HG03342 (cell line): ENCODE measurements around the gene IL1RAPL2.
A peak's percentile ranks its signal among the peaks of the same experiment; 100 is the strongest.
"Not testable (repeated sequence)": the region's sequence is repeated elsewhere in the genome, so short reads cannot be mapped to it uniquely, and the experiment has no call there.

Experiments used
- ATAC-seq: cut with Tn5 transposase; IDR thresholded peaks from one replicate; pipeline ENCODE4 v1.9.1; 2021; ENCODE audit warnings: mild to moderate bottlenecking, moderate library complexity; ENCODE audit not compliant: unreplicated experiment

The IL1RAPL2 gene

GRCh38 chrX:105662248-105662647 is 1096.2 kb downstream of the IL1RAPL2 start:
- ATAC-seq, result no peak

DNA sequence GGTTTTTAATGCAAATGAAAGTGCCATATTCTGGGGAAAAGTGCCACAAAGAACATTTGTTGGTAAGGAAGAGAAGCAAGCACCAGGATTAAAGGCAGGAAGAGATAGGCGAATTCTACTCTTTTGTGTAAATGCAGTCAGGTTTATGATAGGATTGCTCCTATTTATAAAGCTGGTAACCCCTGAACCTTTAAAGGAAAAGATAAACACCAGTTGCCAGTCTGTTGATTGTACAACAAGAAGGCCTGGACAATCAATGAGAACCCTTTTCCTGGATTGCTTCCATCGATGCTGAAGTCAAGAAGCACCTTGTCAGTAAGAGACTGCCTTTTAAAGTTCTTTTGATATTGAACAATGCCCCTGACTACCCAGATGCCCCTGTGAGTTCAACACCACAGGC is 1098.2 kb downstream of the IL1RAPL2 start:
- no peak for ATAC-seq

DNA sequence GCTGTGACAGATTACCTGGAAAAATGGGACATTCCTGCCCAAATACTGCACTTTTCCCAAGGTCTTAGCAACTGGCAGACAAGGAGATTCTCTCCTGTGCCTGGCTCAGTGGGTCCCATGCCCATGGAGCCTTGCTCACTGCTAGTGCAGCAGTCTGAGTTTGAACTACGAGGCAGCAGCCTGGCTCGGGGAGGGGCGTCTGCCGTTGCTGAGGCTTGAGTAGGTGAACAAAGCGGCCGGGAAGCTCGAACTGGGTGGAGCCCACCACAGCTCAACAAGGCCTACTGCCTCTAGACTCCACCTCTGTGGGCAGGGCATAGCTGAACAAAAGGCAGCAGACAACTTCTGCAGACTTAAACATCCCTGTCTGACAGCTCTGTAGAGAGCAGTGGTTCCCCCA is 1118.3 kb downstream of the IL1RAPL2 start:
- not testable (repeated sequence) for ATAC-seq

DNA sequence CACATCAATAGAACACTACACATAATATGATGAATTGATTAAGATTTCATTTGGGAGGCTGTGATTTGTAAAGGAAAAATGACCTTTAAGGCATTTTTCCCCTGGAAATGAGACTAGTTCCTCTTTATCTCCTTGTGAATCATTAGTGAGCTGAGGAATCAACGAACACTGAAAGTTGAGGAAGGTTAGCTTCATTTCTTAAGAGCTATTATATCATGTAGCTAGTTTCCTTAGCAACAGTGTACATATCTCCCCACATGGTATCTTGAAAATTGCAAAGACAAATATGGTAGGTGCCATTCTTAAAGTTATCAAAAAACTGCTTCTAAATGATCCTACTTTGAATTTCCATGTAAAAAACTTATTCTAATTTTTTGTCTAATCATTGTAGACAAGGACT is 1128.8 kb downstream of the IL1RAPL2 start:
- no peak for ATAC-seq

DNA sequence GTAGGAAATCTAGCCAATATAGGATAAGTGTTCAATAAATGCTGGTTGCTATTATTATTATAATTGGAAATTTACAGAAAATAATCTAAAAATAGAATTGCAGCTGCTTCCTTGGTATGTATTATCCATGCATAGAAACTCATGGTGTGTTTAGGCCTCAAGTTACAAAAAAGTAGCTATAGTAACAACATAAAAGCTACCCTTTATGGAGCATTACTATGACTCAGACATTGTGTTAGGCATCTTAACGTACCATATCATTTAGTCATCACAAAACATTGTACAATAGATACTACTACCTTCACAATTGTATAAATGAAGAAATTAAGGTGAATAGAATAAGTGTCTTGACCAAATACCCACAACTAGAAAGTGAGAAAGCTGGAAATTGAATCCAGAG is 1129.5 kb downstream of the IL1RAPL2 start:
- no peak for ATAC-seq

DNA sequence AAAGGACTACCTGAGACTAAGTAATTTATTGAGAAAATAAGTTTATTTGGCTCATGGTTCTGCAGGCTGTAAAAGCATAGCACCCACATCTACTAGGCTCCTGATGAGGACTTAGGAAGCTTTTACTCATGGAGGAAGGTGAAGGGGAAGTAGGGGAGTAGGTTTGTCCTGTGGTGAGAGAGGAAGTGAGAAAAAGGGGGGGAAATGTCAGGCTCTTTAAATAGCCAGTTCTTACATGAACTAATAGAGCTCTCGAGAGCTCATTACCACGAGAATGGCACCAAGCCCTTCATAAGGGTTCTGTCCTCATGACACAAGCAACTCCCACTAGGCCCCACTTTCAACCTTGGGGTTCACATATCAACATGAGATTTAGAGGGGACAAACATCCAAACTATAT is 1130.9 kb downstream of the IL1RAPL2 start:
- ATAC-seq, result peak; percentile 65

- no peak for ATAC-seq
Observed at GRCh38 chrX:105697984-105698781, 1132.2 kb downstream of the IL1RAPL2 start.

DNA sequence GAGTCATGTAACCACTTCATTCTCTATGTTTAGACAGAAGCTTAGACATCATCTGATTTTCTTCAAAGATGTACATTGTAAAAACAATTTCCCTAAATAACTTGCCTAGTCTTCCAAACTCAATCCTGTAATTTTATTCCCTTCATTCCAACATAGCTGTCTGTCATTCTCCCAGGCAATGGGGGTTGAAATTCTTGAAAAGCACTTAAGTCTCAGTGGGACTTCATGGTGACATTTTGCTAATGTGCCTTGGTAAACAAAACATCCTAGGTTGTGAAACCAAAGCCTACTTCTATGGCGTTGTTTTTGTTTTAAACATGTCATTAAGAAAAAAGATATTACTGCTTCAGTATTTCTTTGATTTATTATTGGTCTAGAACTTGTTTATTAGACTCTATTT is 1134.3 kb downstream of the IL1RAPL2 start:
- no peak for ATAC-seq

- no peak for ATAC-seq
Observed at GRCh38 chrX:105701310-105702052, 1135.5 kb downstream of the IL1RAPL2 start.

DNA sequence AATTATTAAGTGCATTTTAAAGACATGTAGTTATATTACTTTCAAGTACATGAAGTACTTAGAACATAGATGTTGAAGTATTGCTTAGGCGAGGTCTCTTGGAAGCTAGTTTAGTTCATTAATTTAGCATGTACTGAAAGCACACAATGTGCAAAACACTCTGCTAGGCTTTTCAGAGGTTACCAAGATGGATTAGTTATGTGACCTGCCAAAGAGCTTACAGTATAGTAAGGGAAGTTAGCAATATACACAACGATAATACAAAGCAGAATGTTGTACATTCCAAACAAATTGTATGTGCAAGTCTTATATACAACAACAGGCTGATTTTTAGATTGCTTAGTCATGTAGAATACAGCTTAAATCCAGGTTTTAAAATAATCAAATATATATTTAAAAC is 1137.9 kb downstream of the IL1RAPL2 start:
- no peak for ATAC-seq

GRCh38 chrX:105706041-105706440 is 1140.0 kb downstream of the IL1RAPL2 start:
- ATAC-seq, result no peak

GRCh38 chrX:105711805-105712204 is 1145.8 kb downstream of the IL1RAPL2 start:
- no peak for ATAC-seq

GRCh38 chrX:105715746-105716145 is 1149.7 kb downstream of the IL1RAPL2 start:
- ATAC-seq, result no peak

DNA sequence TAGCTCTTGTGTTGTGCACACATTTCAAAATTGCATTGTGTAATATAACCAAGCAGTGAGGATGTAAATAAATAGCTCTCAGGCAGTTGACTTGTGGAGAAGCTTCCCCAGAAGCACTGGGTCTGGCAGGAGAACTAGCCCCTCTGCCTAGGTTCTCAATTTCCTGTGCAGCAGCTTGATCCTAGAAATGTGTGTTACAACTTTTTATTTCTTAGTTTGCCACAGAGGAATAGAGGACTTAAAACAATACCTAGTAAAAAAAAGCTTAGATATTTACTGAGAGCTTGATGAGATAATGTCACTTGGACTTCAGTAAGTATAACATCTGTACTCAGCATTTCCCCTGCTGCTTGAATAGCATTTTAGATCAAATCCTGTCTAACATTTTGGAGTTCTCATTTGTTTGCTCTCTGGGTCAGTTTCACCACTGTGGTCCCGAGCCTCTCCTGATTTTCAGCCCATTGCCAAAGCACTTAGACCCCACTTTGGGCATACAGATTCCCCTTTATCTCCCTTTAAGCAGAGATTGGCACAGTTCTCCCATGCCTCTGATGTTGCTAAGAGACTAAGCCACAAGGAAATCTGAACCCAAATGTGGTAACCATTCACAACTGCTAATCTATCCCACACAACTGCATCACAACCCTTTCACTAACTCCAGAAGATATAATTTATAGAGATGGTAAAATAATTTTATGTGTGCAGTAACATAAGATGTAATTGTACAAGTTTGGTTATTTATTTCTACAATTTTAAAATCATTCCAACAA is 1158.2 kb downstream of the IL1RAPL2 start:
- ATAC-seq, result no peak

GRCh38 chrX:105725228-105725627 is 1159.2 kb downstream of the IL1RAPL2 start:
- ATAC-seq, result no peak

DNA sequence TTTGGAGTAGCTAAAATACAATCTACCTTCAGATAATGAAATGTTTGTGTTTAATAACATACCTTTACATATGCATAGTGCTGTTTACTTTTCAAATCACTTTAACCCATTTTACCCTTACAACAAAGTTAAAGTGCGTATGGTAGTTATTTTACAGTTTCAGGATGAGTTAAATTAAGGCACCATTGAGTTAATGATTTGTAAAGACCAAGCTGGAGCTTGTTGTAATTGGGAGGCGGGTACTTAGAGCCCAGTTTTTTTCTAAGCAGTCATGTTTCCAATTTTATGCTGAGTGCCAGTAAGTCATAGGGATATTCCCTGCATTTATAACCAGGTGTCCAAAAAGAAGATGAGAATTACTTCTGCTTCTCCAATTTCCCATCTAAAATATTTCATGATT is 1172.2 kb downstream of the IL1RAPL2 start:
- no peak for ATAC-seq

- no peak for ATAC-seq
Observed at GRCh38 chrX:105744291-105744690, 1178.3 kb downstream of the IL1RAPL2 start.

DNA sequence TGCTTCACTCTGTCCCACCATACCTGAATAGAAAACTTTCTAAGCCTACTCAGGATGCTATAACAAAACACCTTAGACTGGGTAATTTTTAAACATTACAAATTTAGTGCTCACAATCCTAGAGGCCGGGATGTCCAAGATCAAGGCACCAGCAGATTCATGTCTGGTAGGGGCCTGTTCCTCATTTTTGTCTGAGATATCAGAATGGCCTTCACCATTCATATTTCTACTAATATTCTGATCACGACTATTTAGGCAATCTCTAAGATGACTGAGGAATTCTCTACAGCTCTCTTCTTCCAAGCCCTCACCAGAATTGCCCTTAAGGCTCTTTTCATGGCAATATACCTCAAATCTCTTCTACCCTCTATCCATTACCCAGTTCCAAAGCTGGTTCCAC is 1178.9 kb downstream of the IL1RAPL2 start:
- ATAC-seq, result no peak

DNA sequence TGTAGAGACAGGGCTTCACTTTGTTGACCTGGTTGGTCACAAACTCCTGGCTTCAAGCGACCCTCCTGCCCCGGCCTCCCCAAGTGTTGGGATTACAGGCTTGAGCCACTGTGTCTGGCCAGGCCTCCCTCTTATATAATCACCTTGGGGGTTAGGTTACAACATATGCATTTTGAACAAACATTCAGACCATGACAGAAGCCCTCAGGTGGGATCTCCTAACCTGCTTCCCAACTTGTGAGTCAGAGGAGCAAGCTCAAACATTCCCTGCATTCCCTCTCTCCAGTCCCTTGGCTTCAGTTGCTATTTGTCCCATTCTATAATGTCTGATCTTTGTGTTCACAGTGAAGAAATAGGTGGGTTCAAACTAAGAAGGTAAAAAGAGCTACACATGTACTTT is 1179.9 kb downstream of the IL1RAPL2 start:
- no peak for ATAC-seq

GRCh38 chrX:105752338-105752956 is 1186.4 kb downstream of the IL1RAPL2 start:
- no peak for ATAC-seq

GRCh38 chrX:105753411-105753810 is 1187.4 kb downstream of the IL1RAPL2 start:
- ATAC-seq, result no peak
